Measurements from ENCODE around the gene FOXB1. TPM values are rescaled to one million over a fixed set of nuclear protein-coding genes. Genes with fewer than 3 reads are reported as not detected.

The FOXB1 gene
- polyA plus RNA-seq (2013), result not detected

DNA sequence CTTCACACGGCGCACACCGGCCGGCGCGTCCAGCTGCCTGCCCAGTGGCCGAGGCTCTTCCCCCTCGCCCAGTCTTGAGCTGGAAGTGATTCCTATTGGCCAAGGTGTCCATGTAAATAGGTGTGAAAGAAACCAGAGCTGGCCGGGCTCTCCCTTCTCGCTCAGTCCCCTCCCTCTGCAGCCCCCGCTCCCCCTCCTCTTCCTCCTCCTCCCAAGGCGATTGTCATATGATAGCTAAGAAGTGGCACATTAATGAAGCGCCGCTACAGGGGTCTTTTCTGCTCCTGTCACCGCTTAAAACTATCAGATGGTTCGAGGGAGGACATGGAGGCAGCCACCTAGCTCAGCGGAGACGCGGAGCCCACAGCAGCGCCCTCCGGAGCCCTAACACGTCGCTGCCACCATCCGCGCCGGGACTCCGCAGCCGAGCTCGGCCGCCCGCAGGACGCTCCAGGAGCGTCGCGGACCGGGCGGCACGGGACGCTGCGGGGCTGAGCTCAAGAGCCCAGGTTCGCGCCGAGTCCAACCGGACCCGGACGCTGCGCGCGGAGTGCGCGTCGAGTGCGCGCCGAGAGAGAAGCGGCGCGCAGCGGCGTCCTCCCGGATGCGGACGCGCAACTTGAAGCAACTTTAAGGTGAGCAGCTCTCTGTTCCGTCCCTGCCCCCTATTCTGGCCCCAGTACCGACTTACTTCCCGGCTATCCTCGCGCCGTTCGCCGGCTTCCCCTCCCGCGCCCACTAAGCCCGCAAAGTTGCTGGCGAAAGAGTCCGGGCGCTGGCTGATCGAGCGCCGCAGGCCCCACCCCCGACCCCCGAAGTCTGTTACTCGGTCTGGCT is at the start of gene FOXB1:
Gene FOXB1, plus strand, starts transcription at position 303 of the 837 bp plus-strand sequence. CDS start 653 bp downstream, outside the sequence.
- Histone ChIP-seq H3K4me3 (ENCODE audit: control insufficient read depth in 1 of 7, extremely low read depth in 1 of 7, insufficient read depth in 4 of 7, low read depth in 2 of 7, low read length in 6 of 7) (peak within 1 kb of the TSS; percentile 10 to 79 (median 64)), H3K9me3 (ENCODE audit: control extremely low read depth in 1 of 5, control insufficient read depth in 4 of 5, insufficient read depth in 2 of 5, low read depth in 1 of 5, low read length in 4 of 5) (no peaks in the 10 kb centered on the region), H3K36me3 (ENCODE audit: control insufficient read depth in 4 of 4, insufficient read depth in 4 of 4, low read length in 3 of 4) (no peaks in the 10 kb centered on the region), H3K27ac (ENCODE audit: insufficient read depth in 1 of 2, low read depth in 1 of 2, low read length in 2 of 2, poor library complexity in 1 of 2, severe bottlenecking in 2 of 2) (no peak within 1 kb of the TSS), H3K27me3 (replicated peaks in 2 of 5; ENCODE audit: control insufficient read depth in 4 of 5, insufficient read depth in 5 of 5, low read length in 4 of 5) (peaks cover 15 to 99% (median 60%) of the 10 kb centered on the region in 5 experiments), H3K4me1 (ENCODE audit: control extremely low read depth in 1 of 4, control insufficient read depth in 4 of 4, insufficient read depth in 4 of 4, low read length in 3 of 4) (peaks cover 0 to 39% (median 31%) of the 10 kb centered on the region in 4 experiments)
- CTCF ChIA-PET, result interaction anchor here (1.2 to 2.4 kb wide), 4 partner anchors 8 to 97 kb away, joined by 3 to 26 read pairs (median 6); no protein-coding TSS in a partner anchor
- WGBS (ENCODE audit: insufficient coverage), result under 1% methylated on average over 71 of the region's 84 CpGs
- DNase-seq, result peak in 1 of 3 donors; percentile 54
- POLR2A ChIA-PET, result no interaction called here

DNA sequence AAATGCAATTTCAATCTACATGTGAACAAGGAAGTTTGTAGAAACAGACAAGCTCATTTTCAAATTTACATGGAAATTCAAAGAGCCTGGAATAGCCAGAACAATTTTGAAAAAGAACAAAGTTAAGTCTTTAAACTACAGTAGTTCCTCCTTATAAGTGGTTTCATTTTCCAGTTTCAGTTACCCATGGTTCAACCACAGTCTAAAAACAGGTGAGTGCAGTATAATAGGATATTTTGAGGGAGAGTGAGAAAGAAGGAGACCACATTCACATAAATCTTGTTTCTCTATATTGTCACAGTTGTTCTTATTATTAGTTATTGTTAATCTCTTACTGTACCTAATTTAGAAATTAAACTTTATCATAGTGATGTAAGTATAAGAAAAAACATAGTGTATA is 45.8 kb upstream of the FOXB1 start:
- Histone ChIP-seq H3K27ac (ENCODE audit: insufficient read depth in 1 of 2, low read depth in 1 of 2, low read length in 2 of 2, poor library complexity in 1 of 2, severe bottlenecking in 2 of 2) (no peak overlapping the region), H3K9me3 (ENCODE audit: control extremely low read depth in 1 of 5, control insufficient read depth in 4 of 5, insufficient read depth in 2 of 5, low read depth in 1 of 5, low read length in 4 of 5) (peaks cover 4 to 53% (median 15%) of the 10 kb centered on the region in 5 experiments), H3K27me3 (replicated peaks in 2 of 5; ENCODE audit: control insufficient read depth in 4 of 5, insufficient read depth in 5 of 5, low read length in 4 of 5) (no peaks in the 10 kb centered on the region), H3K4me3 (ENCODE audit: control insufficient read depth in 1 of 7, extremely low read depth in 1 of 7, insufficient read depth in 4 of 7, low read depth in 2 of 7, low read length in 6 of 7) (no peak overlapping the region), H3K36me3 (ENCODE audit: control insufficient read depth in 4 of 4, insufficient read depth in 4 of 4, low read length in 3 of 4) (no peaks in the 10 kb centered on the region), H3K4me1 (ENCODE audit: control extremely low read depth in 1 of 4, control insufficient read depth in 4 of 4, insufficient read depth in 4 of 4, low read length in 3 of 4) (no peaks in the 10 kb centered on the region)
- ChIA-PET POLR2A (no interaction called here), CTCF (interaction anchor here (1.0 kb wide), 1 partner anchor 18 kb away, joined by 3 read pairs; no protein-coding TSS in a partner anchor)
- no peak for DNase-seq

DNA sequence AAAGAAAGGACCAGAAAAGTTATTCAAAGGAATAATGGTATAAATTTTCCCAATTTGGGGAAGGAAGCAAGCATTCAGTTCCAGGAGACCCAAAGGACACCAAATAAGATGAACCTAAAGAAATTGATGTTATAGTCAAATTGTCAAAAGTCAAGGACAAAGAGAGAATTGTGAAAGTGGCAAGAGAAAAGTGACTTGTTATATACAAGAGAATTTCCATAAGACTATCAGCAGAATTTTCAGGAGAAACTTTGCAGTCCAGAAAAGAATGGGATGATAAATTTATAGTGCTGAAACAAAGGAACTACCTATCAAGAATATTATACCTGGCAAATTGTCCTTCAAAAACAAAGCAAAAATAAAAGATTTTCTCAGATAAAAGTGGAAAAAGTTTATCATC is 43.8 kb upstream of the FOXB1 start:
- POLR2A ChIA-PET, result no interaction called here
- H3K27me3 ChIP-seq (replicated peaks in 2 of 5; ENCODE audit: control insufficient read depth in 4 of 5, insufficient read depth in 5 of 5, low read length in 4 of 5), result no peaks in the 10 kb centered on the region
- peaks cover 2 to 50% (median 17%) of the 10 kb centered on the region in 5 experiments for H3K9me3 ChIP-seq (ENCODE audit: control extremely low read depth in 1 of 5, control insufficient read depth in 4 of 5, insufficient read depth in 2 of 5, low read depth in 1 of 5, low read length in 4 of 5)
- H3K36me3 ChIP-seq (ENCODE audit: control insufficient read depth in 4 of 4, insufficient read depth in 4 of 4, low read length in 3 of 4), result no peaks in the 10 kb centered on the region
- DNase-seq, result no peak
- no peak overlapping the region for H3K4me3 ChIP-seq (ENCODE audit: control insufficient read depth in 1 of 7, extremely low read depth in 1 of 7, insufficient read depth in 4 of 7, low read depth in 2 of 7, low read length in 6 of 7)
- H3K27ac ChIP-seq (ENCODE audit: insufficient read depth in 1 of 2, low read depth in 1 of 2, low read length in 2 of 2, poor library complexity in 1 of 2, severe bottlenecking in 2 of 2), result no peak overlapping the region
- H3K4me1 ChIP-seq (ENCODE audit: control extremely low read depth in 1 of 4, control insufficient read depth in 4 of 4, insufficient read depth in 4 of 4, low read length in 3 of 4), result no peaks in the 10 kb centered on the region
- CTCF ChIA-PET, result no interaction called here

DNA sequence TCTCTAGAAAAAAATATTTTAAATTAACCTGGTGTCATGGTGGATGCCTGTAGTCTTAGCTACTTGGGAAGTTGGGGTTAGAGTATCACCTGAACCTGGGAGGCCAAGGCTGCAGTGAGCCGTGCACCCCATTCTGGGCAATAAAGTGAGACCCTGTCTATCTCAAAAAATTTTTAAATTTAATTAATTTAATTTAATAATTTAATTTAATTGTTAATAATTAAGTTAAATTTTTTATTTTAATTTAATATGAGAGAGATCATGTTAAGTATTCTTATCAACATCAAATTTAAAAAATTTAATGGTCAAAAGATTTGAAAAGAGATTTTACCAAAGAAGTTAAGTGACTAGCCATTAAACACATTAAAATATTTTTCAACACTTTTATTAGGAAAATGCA is 40.8 kb upstream of the FOXB1 start:
- no peak for DNase-seq
- Histone ChIP-seq H3K36me3 (ENCODE audit: control insufficient read depth in 4 of 4, insufficient read depth in 4 of 4, low read length in 3 of 4) (no peaks in the 10 kb centered on the region), H3K4me3 (ENCODE audit: control insufficient read depth in 1 of 7, extremely low read depth in 1 of 7, insufficient read depth in 4 of 7, low read depth in 2 of 7, low read length in 6 of 7) (no peak overlapping the region), H3K4me1 (ENCODE audit: control extremely low read depth in 1 of 4, control insufficient read depth in 4 of 4, insufficient read depth in 4 of 4, low read length in 3 of 4) (no peaks in the 10 kb centered on the region), H3K27ac (ENCODE audit: insufficient read depth in 1 of 2, low read depth in 1 of 2, low read length in 2 of 2, poor library complexity in 1 of 2, severe bottlenecking in 2 of 2) (no peak overlapping the region), H3K27me3 (replicated peaks in 2 of 5; ENCODE audit: control insufficient read depth in 4 of 5, insufficient read depth in 5 of 5, low read length in 4 of 5) (no peaks in the 10 kb centered on the region), H3K9me3 (ENCODE audit: control extremely low read depth in 1 of 5, control insufficient read depth in 4 of 5, insufficient read depth in 2 of 5, low read depth in 1 of 5, low read length in 4 of 5) (peaks cover 0 to 34% (median 15%) of the 10 kb centered on the region in 5 experiments)
- ChIA-PET CTCF (no interaction called here), POLR2A (no interaction called here)
- WGBS (ENCODE audit: insufficient coverage), result no CpG with 5 or more reads among the region's 1 CpG

DNA sequence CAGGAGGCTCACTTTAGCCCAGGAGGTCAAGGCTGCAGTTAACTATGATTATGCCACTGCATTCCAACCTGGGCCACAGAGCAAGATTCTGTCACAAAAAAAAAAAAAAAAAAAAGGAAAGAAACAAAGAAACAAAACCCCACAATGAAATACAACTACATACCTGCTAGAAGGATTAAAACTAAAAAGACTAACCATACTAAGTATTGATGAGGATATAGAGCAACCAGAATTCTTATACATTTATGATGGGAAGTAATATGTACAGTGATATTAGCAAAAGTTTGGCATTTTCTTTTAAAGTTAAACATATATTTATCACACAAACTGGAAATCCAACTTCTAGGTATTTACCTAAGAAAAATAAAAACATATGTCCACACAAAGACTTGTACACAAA is 40.2 kb upstream of the FOXB1 start:
- H3K27ac ChIP-seq (ENCODE audit: insufficient read depth in 1 of 2, low read depth in 1 of 2, low read length in 2 of 2, poor library complexity in 1 of 2, severe bottlenecking in 2 of 2), result no peak overlapping the region
- H3K27me3 ChIP-seq (replicated peaks in 2 of 5; ENCODE audit: control insufficient read depth in 4 of 5, insufficient read depth in 5 of 5, low read length in 4 of 5), result no peaks in the 10 kb centered on the region
- no peaks in the 10 kb centered on the region for H3K36me3 ChIP-seq (ENCODE audit: control insufficient read depth in 4 of 4, insufficient read depth in 4 of 4, low read length in 3 of 4)
- CTCF ChIA-PET, result no interaction called here
- no peak overlapping the region for H3K4me3 ChIP-seq (ENCODE audit: control insufficient read depth in 1 of 7, extremely low read depth in 1 of 7, insufficient read depth in 4 of 7, low read depth in 2 of 7, low read length in 6 of 7)
- DNase-seq, result no peak
- H3K9me3 ChIP-seq (ENCODE audit: control extremely low read depth in 1 of 5, control insufficient read depth in 4 of 5, insufficient read depth in 2 of 5, low read depth in 1 of 5, low read length in 4 of 5), result peaks cover 0 to 33% (median 15%) of the 10 kb centered on the region in 5 experiments
- H3K4me1 ChIP-seq (ENCODE audit: control extremely low read depth in 1 of 4, control insufficient read depth in 4 of 4, insufficient read depth in 4 of 4, low read length in 3 of 4), result no peaks in the 10 kb centered on the region
- POLR2A ChIA-PET, result no interaction called here

DNA sequence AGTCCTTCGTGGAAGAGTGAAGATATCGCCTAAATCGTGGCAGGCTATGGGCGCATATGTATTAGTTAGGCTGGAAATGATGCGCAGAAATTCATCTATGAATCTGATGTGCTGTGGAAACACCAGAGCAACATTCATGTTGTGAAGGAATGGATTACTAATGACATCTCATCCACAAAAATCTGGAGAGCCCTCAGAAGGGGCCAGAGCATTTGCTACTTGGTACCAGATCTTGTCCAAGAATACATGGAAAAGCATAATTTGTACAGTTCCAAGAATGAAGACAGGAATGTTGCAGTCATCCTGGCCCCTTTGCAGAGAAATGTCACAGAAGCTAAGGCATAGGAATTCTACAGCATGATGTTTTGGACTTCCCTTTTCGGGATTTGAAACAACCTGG is 38.4 kb upstream of the FOXB1 start:
- Histone ChIP-seq H3K36me3 (ENCODE audit: control insufficient read depth in 4 of 4, insufficient read depth in 4 of 4, low read length in 3 of 4) (no peaks in the 10 kb centered on the region), H3K4me3 (ENCODE audit: control insufficient read depth in 1 of 7, extremely low read depth in 1 of 7, insufficient read depth in 4 of 7, low read depth in 2 of 7, low read length in 6 of 7) (no peak overlapping the region), H3K27ac (ENCODE audit: insufficient read depth in 1 of 2, low read depth in 1 of 2, low read length in 2 of 2, poor library complexity in 1 of 2, severe bottlenecking in 2 of 2) (no peak overlapping the region), H3K9me3 (ENCODE audit: control extremely low read depth in 1 of 5, control insufficient read depth in 4 of 5, insufficient read depth in 2 of 5, low read depth in 1 of 5, low read length in 4 of 5) (peaks cover 2 to 23% (median 7%) of the 10 kb centered on the region in 5 experiments), H3K4me1 (ENCODE audit: control extremely low read depth in 1 of 4, control insufficient read depth in 4 of 4, insufficient read depth in 4 of 4, low read length in 3 of 4) (no peaks in the 10 kb centered on the region), H3K27me3 (replicated peaks in 2 of 5; ENCODE audit: control insufficient read depth in 4 of 5, insufficient read depth in 5 of 5, low read length in 4 of 5) (no peaks in the 10 kb centered on the region)
- ChIA-PET CTCF (no interaction called here), POLR2A (no interaction called here)
- 94% methylated on average over 6 of the region's 6 CpGs for WGBS (ENCODE audit: insufficient coverage)
- DNase-seq, result no peak

DNA sequence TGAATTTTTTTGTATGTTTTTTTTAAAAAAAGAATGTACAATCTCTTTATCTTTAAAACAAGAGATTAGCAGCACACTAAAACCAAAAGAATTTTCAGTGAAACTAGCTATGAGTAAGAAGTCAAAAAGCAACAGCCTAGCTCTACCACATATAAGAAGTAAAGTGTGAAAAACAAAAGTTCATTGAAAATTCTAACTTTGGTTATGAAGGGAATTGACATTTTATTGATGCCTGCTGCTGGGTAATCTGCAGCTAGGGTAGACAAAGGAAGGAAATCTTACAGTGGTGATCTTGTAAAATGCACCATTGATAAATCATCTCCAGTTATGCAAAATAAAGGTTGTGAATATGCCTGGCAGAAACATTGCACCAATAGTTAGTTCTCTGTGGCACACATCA is 37.8 kb upstream of the FOXB1 start:
- Histone ChIP-seq H3K27ac (ENCODE audit: insufficient read depth in 1 of 2, low read depth in 1 of 2, low read length in 2 of 2, poor library complexity in 1 of 2, severe bottlenecking in 2 of 2) (no peak overlapping the region), H3K9me3 (ENCODE audit: control extremely low read depth in 1 of 5, control insufficient read depth in 4 of 5, insufficient read depth in 2 of 5, low read depth in 1 of 5, low read length in 4 of 5) (peaks cover 2 to 18% (median 4%) of the 10 kb centered on the region in 5 experiments), H3K36me3 (ENCODE audit: control insufficient read depth in 4 of 4, insufficient read depth in 4 of 4, low read length in 3 of 4) (no peaks in the 10 kb centered on the region), H3K4me3 (ENCODE audit: control insufficient read depth in 1 of 7, extremely low read depth in 1 of 7, insufficient read depth in 4 of 7, low read depth in 2 of 7, low read length in 6 of 7) (no peak overlapping the region), H3K4me1 (ENCODE audit: control extremely low read depth in 1 of 4, control insufficient read depth in 4 of 4, insufficient read depth in 4 of 4, low read length in 3 of 4) (no peaks in the 10 kb centered on the region), H3K27me3 (replicated peaks in 2 of 5; ENCODE audit: control insufficient read depth in 4 of 5, insufficient read depth in 5 of 5, low read length in 4 of 5) (no peaks in the 10 kb centered on the region)
- CTCF ChIA-PET, result no interaction called here
- DNase-seq, result no peak
- POLR2A ChIA-PET, result no interaction called here

Data from common myeloid progenitor, CD34-positive (primary cell).